ENCODE data around the gene BANF1.

BANF1 gene, protein sequence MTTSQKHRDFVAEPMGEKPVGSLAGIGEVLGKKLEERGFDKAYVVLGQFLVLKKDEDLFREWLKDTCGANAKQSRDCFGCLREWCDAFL

GRCh38 chr11:66001942-66002647 lies at the start of gene BANF1, which contains the start of gene EIF1AD:
Gene BANF1 (plus strand): TSS chr11:66002503. CDS start chr11:66003251, 748 bp downstream.
Gene EIF1AD (minus strand): TSS chr11:66002157. CDS start chr11:66000389, 1,768 bp downstream.
- Histone ChIP-seq H3K9me3 (ENCODE audit: low read length) (no peaks in the 10 kb centered on the region), H3K4me1 (ENCODE audit: insufficient read depth, low read length) (peaks cover 16% of the 10 kb centered on the region), H3K4me3 (ENCODE audit: low read depth in 1 of 2, low read length in 2 of 2) (peak within 1 kb of the TSS; percentile 98 to 100), H3K27me3 (ENCODE audit: control insufficient read depth in 1 of 2, insufficient read depth in 2 of 2, low read length in 2 of 2) (no peaks in the 10 kb centered on the region), H3K36me3 (ENCODE audit: insufficient read depth, low read length) (peaks cover 49% of the 10 kb centered on the region), H3K9ac (ENCODE audit: low read length) (peak within 1 kb of the TSS; percentile 89), H3K27ac (ENCODE audit: low read depth, low read length) (peak within 1 kb of the TSS; percentile 93)

DNA sequence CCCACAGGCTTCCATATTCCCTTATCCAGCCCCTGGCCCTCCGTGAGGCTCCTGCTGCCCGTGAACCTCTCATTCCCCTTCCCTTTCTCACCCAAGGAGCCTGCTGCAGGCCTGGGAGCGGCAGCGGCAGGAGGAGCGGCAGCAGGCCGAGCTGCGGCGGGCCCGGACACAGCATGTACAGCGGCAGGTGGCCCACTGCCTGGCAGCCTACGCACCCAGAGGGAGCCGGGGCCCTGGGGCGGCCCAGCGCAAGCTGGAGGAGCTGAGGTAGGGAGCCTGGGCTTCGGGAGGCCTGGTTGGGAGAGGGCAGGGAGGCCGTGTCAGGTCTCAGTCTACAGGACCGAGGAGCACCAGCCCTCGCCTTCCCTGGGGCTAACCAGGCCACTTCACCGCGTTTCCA lies 48.8 kb upstream of the BANF1 start:
- Histone ChIP-seq H3K9ac (ENCODE audit: low read length) (no peak overlapping the region), H3K9me3 (ENCODE audit: low read length) (no peaks in the 10 kb centered on the region), H3K4me3 (ENCODE audit: low read depth in 1 of 2, low read length in 2 of 2) (no peak overlapping the region), H3K4me1 (ENCODE audit: insufficient read depth, low read length) (no peaks in the 10 kb centered on the region), H3K36me3 (ENCODE audit: insufficient read depth, low read length) (no peaks in the 10 kb centered on the region), H3K27ac (ENCODE audit: low read depth, low read length) (no peak overlapping the region), H3K27me3 (ENCODE audit: control insufficient read depth in 1 of 2, insufficient read depth in 2 of 2, low read length in 2 of 2) (peaks cover 0 to 9% of the 10 kb centered on the region in 2 donors)

DNA sequence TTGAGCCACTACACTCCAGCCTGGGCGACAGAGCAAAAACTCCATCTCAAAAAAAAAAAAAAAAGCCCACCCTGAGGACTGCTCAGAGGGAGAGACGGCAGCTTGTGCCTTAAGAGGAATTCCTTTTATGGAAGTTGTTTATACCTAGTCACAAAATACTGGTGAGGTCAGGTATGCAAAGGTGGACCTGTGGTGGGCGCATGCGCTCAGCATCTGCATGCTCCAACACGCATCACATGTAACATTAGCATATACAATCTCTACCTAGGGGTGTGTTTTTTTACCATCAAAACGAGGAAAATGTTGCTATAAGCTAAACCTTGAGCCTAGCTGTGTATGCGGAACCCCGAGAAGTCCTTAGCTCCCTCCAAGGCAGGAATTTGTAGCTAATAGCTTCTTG lies 47.5 kb upstream of the BANF1 start:
- peaks cover 0 to 9% of the 10 kb centered on the region in 2 donors for H3K27me3 ChIP-seq (ENCODE audit: control insufficient read depth in 1 of 2, insufficient read depth in 2 of 2, low read length in 2 of 2)
- H3K4me1 ChIP-seq (ENCODE audit: insufficient read depth, low read length) = no peaks in the 10 kb centered on the region
- no peaks in the 10 kb centered on the region for H3K36me3 ChIP-seq (ENCODE audit: insufficient read depth, low read length)
- H3K27ac ChIP-seq (ENCODE audit: low read depth, low read length) = no peak overlapping the region
- no peak overlapping the region for H3K9ac ChIP-seq (ENCODE audit: low read length)
- H3K4me3 ChIP-seq (ENCODE audit: low read depth in 1 of 2, low read length in 2 of 2) = no peak overlapping the region
- H3K9me3 ChIP-seq (ENCODE audit: low read length) = no peaks in the 10 kb centered on the region

- Histone ChIP-seq H3K9me3 (ENCODE audit: low read length) (no peaks in the 10 kb centered on the region), H3K9ac (ENCODE audit: low read length) (no peak overlapping the region), H3K27me3 (ENCODE audit: control insufficient read depth in 1 of 2, insufficient read depth in 2 of 2, low read length in 2 of 2) (peaks cover 0 to 9% of the 10 kb centered on the region in 2 donors), H3K4me3 (ENCODE audit: low read depth in 1 of 2, low read length in 2 of 2) (no peak overlapping the region), H3K27ac (ENCODE audit: low read depth, low read length) (no peak overlapping the region), H3K36me3 (ENCODE audit: insufficient read depth, low read length) (no peaks in the 10 kb centered on the region), H3K4me1 (ENCODE audit: insufficient read depth, low read length) (peaks cover 12% of the 10 kb centered on the region)
Measured at GRCh38 chr11:65958291-65958690, 44.0 kb upstream of the BANF1 start.

DNA sequence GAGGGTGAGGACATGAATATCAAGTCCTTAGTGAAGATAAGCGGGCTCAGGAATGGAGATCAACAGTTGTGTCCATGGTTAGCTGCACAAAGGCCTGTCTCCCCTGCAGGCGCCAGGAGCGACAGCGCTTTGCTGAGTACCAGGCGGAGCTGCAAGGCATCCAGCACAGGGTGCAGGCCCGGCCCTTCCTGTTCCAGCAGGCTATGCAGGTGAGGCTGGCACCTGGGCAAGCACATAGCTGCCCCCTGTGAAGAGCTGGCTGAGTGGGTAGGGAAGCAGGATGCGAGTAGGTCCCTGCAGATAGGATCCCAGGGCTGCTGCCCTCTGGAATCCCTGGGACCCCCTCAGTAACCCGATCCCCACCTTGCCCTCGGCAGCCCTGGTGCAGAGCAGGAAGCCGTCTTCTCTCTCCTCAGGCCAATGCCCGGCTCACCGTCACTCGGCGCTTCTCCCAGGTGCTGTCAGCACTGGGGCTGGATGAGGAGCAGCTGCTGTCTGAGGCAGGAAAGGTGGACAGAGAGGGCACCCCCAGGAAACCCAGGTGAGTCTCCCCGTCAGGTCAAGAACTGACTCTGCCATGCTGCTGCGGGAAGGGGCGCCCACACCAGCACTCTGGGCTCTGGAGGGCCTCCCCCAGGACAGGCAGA lies 43.4 kb upstream of the BANF1 start:
- Histone ChIP-seq H3K27me3 (ENCODE audit: control insufficient read depth in 1 of 2, insufficient read depth in 2 of 2, low read length in 2 of 2) (peaks cover 0 to 9% of the 10 kb centered on the region in 2 donors), H3K4me1 (ENCODE audit: insufficient read depth, low read length) (peaks cover 18% of the 10 kb centered on the region), H3K9me3 (ENCODE audit: low read length) (no peaks in the 10 kb centered on the region), H3K9ac (ENCODE audit: low read length) (no peak overlapping the region), H3K36me3 (ENCODE audit: insufficient read depth, low read length) (peaks cover 2% of the 10 kb centered on the region), H3K4me3 (ENCODE audit: low read depth in 1 of 2, low read length in 2 of 2) (no peak overlapping the region), H3K27ac (ENCODE audit: low read depth, low read length) (no peak overlapping the region)

- Histone ChIP-seq H3K27ac (ENCODE audit: low read depth, low read length) (peak overlapping the region; percentile 100), H3K9me3 (ENCODE audit: low read length) (no peaks in the 10 kb centered on the region), H3K27me3 (ENCODE audit: control insufficient read depth in 1 of 2, insufficient read depth in 2 of 2, low read length in 2 of 2) (peaks cover 0 to 4% of the 10 kb centered on the region in 2 donors), H3K36me3 (ENCODE audit: insufficient read depth, low read length) (peaks cover 22% of the 10 kb centered on the region), H3K4me3 (ENCODE audit: low read depth in 1 of 2, low read length in 2 of 2) (peak overlapping the region; percentile 88 to 93), H3K4me1 (ENCODE audit: insufficient read depth, low read length) (peaks cover 24% of the 10 kb centered on the region), H3K9ac (ENCODE audit: low read length) (peak overlapping the region; percentile 87)
Measured at GRCh38 chr11:65960824-65961266, 41.5 kb upstream of the BANF1 start.

DNA sequence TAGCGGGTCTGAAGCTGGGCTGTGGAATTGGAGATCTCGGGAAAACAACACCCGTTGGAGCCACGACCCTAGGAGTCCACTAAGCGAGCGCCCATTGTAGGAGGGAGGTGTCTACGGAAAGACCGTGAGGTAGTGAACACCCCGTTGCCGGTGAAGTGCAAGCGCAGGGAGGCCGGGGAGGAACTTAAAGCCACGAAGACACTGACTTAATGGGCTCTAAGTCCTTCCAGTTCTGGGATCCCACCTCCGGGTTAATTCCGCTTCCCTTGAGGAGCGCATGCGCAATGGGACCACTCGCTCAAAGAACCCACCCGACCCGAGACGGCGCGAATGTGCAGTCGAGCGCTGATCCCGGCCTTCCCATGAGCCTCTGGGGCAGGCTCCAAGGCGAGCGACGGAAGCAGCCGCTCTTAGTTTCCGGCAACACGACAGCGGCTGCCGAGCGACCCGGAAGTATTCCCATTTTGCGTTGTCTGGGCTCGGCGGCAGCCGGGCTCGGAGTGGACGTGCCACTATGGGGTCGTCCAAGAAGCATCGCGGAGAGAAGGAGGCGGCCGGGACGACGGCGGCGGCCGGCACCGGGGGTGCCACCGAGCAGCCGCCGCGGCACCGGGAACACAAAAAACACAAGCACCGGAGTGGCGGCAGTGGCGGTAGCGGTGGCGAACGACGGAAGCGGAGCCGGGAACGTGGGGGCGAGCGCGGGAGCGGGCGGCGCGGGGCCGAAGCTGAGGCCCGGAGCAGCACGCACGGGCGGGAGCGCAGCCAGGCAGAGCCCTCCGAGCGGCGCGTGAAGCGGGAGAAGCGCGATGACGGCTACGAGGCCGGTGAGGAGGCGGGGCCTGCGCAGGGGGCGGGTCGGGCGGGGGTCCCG lies 40.8 kb upstream of the BANF1 start, which contains the start of gene SART1:
Gene SART1, plus strand, starts transcription at position 468 of the 874 bp plus-strand sequence. Its CDS starts 47 bp downstream, at position 515.
- Histone ChIP-seq H3K4me3 (ENCODE audit: low read depth in 1 of 2, low read length in 2 of 2) (peak within 1 kb of the TSS; percentile 88 to 93), H3K27me3 (ENCODE audit: control insufficient read depth in 1 of 2, insufficient read depth in 2 of 2, low read length in 2 of 2) (peaks cover 0 to 4% of the 10 kb centered on the region in 2 donors), H3K9me3 (ENCODE audit: low read length) (no peaks in the 10 kb centered on the region), H3K4me1 (ENCODE audit: insufficient read depth, low read length) (peaks cover 24% of the 10 kb centered on the region), H3K27ac (ENCODE audit: low read depth, low read length) (peak within 1 kb of the TSS; percentile 100), H3K9ac (ENCODE audit: low read length) (peak within 1 kb of the TSS; percentile 87), H3K36me3 (ENCODE audit: insufficient read depth, low read length) (peaks cover 29% of the 10 kb centered on the region)

- Histone ChIP-seq H3K9ac (ENCODE audit: low read length) (peak overlapping the region; percentile 87), H3K9me3 (ENCODE audit: low read length) (no peaks in the 10 kb centered on the region), H3K36me3 (ENCODE audit: insufficient read depth, low read length) (peaks cover 35% of the 10 kb centered on the region), H3K4me1 (ENCODE audit: insufficient read depth, low read length) (peaks cover 24% of the 10 kb centered on the region), H3K27me3 (ENCODE audit: control insufficient read depth in 1 of 2, insufficient read depth in 2 of 2, low read length in 2 of 2) (peaks cover 0 to 4% of the 10 kb centered on the region in 2 donors), H3K27ac (ENCODE audit: low read depth, low read length) (peak overlapping the region; percentile 63), H3K4me3 (ENCODE audit: low read depth in 1 of 2, low read length in 2 of 2) (peak overlapping the region; percentile 88 to 92)
Measured at GRCh38 chr11:65962141-65962564, 40.1 kb upstream of the BANF1 start.

- peaks cover 24% of the 10 kb centered on the region for H3K4me1 ChIP-seq (ENCODE audit: insufficient read depth, low read length)
- peaks cover 60% of the 10 kb centered on the region for H3K36me3 ChIP-seq (ENCODE audit: insufficient read depth, low read length)
- H3K9ac ChIP-seq (ENCODE audit: low read length) = no peak overlapping the region
- no peak overlapping the region for H3K4me3 ChIP-seq (ENCODE audit: low read depth in 1 of 2, low read length in 2 of 2)
- no peak overlapping the region for H3K27ac ChIP-seq (ENCODE audit: low read depth, low read length)
- H3K9me3 ChIP-seq (ENCODE audit: low read length) = no peaks in the 10 kb centered on the region
- no peaks in the 10 kb centered on the region for H3K27me3 ChIP-seq (ENCODE audit: control insufficient read depth in 1 of 2, insufficient read depth in 2 of 2, low read length in 2 of 2)
Measured at GRCh38 chr11:65964906-65965305, 37.4 kb upstream of the BANF1 start.

GRCh38 chr11:65965986-65966762 lies 36.1 kb upstream of the BANF1 start:
- no peak overlapping the region for H3K4me3 ChIP-seq (ENCODE audit: low read depth in 1 of 2, low read length in 2 of 2)
- peaks cover 65% of the 10 kb centered on the region for H3K36me3 ChIP-seq (ENCODE audit: insufficient read depth, low read length)
- H3K4me1 ChIP-seq (ENCODE audit: insufficient read depth, low read length) = peaks cover 24% of the 10 kb centered on the region

More at GRCh38 chr11:65965986-65966762, 36.1 kb upstream of the BANF1 start:
- Histone ChIP-seq H3K27me3 (ENCODE audit: control insufficient read depth in 1 of 2, insufficient read depth in 2 of 2, low read length in 2 of 2) (no peaks in the 10 kb centered on the region), H3K9ac (ENCODE audit: low read length) (no peak overlapping the region), H3K27ac (ENCODE audit: low read depth, low read length) (no peak overlapping the region), H3K9me3 (ENCODE audit: low read length) (no peaks in the 10 kb centered on the region)
